Thyroid gland (tissue), 4 donors: ENCODE results near the gene CLSTN2. TPM values are rescaled to one million over a fixed set of nuclear protein-coding genes. Genes with fewer than 3 reads are reported as not detected.

Experiments
- DNase-seq, 2 donors: peaks; one replicate each; pipeline ENCODE4 v3.0.0-alpha.2; 2019
- H3K27ac ChIP-seq, 3 donors: fragments of 200-600 bp; sonication (generic); 1 replicate in 2 of 3; 2 replicates in 1 of 3; pipeline ENCODE4 v1.5.1; 2016 to 2019; ENCODE audit warnings: mild to moderate bottlenecking in 1 of 3, moderate library complexity in 1 of 3
- H3K27me3 ChIP-seq: fragments of 200-600 bp; sonication (generic); one replicate; pipeline ENCODE4 v1.5.1; 2019
- H3K36me3 ChIP-seq, 2 donors: fragments of 200-600 bp; sonication (generic); one replicate each; pipeline ENCODE4 v1.5.1; 2016 to 2019
- H3K4me1 ChIP-seq, 2 donors: fragments of 200-600 bp; sonication (generic); one replicate each; pipeline ENCODE4 v1.5.1; 2017 to 2019
- H3K4me3 ChIP-seq, 3 donors: fragments of 200-600 bp; sonication (generic); replicated peaks in 1 of 3; 1 replicate in 2 of 3; 2 replicates in 1 of 3; pipeline ENCODE4 v1.5.1; 2016; ENCODE audit warnings: mild to moderate bottlenecking in 1 of 3
- H3K9me3 ChIP-seq: fragments of 200-600 bp; sonication (generic); one replicate; pipeline ENCODE4 v1.5.1; 2017
- CTCF ChIP-seq, 6 experiments: fragments of 200-600 bp in 3 of 6; fragments of 450-650 bp in 3 of 6; sonication (generic) in 3 of 6; IDR thresholded peaks; one replicate each; pipeline ENCODE4 v1.5.1; 2016 to 2019; ENCODE audit warnings: antibody characterized with exemption in 6 of 6, mild to moderate bottlenecking in 2 of 6, inconsistent platforms in 1 of 6, moderate library complexity in 1 of 6
- POLR2A ChIP-seq, 2 donors: fragments of 450-650 bp; IDR thresholded peaks; one replicate each; pipeline ENCODE4 v1.6.1; 2017; ENCODE audit warnings: antibody characterized with exemption in 2 of 2, mild to moderate bottlenecking in 2 of 2, moderate library complexity in 1 of 2
- WGBS, 2 donors: methylation state at CpG; one replicate each; pipeline ENCODE4 v1.1.5; 2017; 5-methylcytosine and 5-hydroxymethylcytosine counted together
- intact Hi-C: fragments of 100-400 bp; cut with DNase I; formaldehyde crosslinking; loops from one replicate; pipeline ENCODE4 v1.15.1; 2023
- total RNA-seq, 4 donors: library from RNA; depleted of rRNA; stranded (reverse); fragments of >200 nt; gene quantifications; one replicate each; pipeline ENCODE4 v1.2.3, GENCODE V29; 2016

CLSTN2 gene
- total RNA-seq, 4 donors from 2014 or later = 9.7 to 32.9 (median 15.5) TPM

GRCh38 chr3:140601881-140602280 is 666.9 kb downstream of the CLSTN2 start:
- intact Hi-C loops = loop anchor here (5.0 kb wide), 1 partner anchor 210 kb away; no protein-coding TSS in a partner anchor
- Histone ChIP-seq H3K4me1 (peaks cover 11 to 16% of the 10 kb centered on the region in 2 donors), H3K4me3 (no peak overlapping the region), H3K9me3 (no peaks in the 10 kb centered on the region), H3K36me3 (no peaks in the 10 kb centered on the region), H3K27me3 (no peaks in the 10 kb centered on the region), H3K27ac (no peak overlapping the region)
- DNase-seq = no peak
- WGBS, 2 donors = 93 to 95% methylated on average over 3 of the region's 3 CpGs
- TF ChIP-seq CTCF (IDR thresholded peaks at IDR 0.05) = no peak

GRCh38 chr3:140602781-140603180 is 667.8 kb downstream of the CLSTN2 start:
- no peak for DNase-seq
- Histone ChIP-seq H3K36me3 (no peaks in the 10 kb centered on the region), H3K27me3 (no peaks in the 10 kb centered on the region), H3K4me1 (peaks cover 2 to 7% of the 10 kb centered on the region in 2 donors), H3K4me3 (no peak overlapping the region), H3K9me3 (no peaks in the 10 kb centered on the region), H3K27ac (no peak overlapping the region)
- WGBS, 2 donors = 73% methylated on average over 2 of the region's 2 CpGs
- TF ChIP-seq POLR2A (IDR thresholded peaks at IDR 0.05) = no peak
- no peak for TF ChIP-seq CTCF (IDR thresholded peaks at IDR 0.05)
- intact Hi-C loops = loop anchor here (5.0 kb wide), 1 partner anchor 210 kb away; no protein-coding TSS in a partner anchor

- intact Hi-C loops = loop anchor here (5.0 kb wide), 1 partner anchor 211 kb away; no protein-coding TSS in a partner anchor
- no peak for DNase-seq
- 80 to 82% methylated on average over 3 of the region's 3 CpGs for WGBS, 2 donors
Measured at GRCh38 chr3:140603766-140604165, 668.8 kb downstream of the CLSTN2 start.

GRCh38 chr3:140610544-140610943 is 675.6 kb downstream of the CLSTN2 start:
- no peak for TF ChIP-seq CTCF (IDR thresholded peaks at IDR 0.05)
- TF ChIP-seq POLR2A (IDR thresholded peaks at IDR 0.05) = no peak
- no peaks in the 10 kb centered on the region for H3K27me3 ChIP-seq
- DNase-seq = no peak
- H3K27ac ChIP-seq = no peak overlapping the region
- H3K9me3 ChIP-seq = no peaks in the 10 kb centered on the region
- WGBS, 2 donors = 52 to 68% methylated on average over 3 of the region's 3 CpGs
- no peaks in the 10 kb centered on the region for H3K4me1 ChIP-seq
- intact Hi-C loops = no loop called here
- no peaks in the 10 kb centered on the region for H3K36me3 ChIP-seq
- no peak overlapping the region for H3K4me3 ChIP-seq

More at GRCh38 chr3:140603766-140604165, 668.8 kb downstream of the CLSTN2 start:
- Histone ChIP-seq H3K27me3 (no peaks in the 10 kb centered on the region), H3K4me3 (no peak overlapping the region), H3K27ac (no peak overlapping the region), H3K9me3 (no peaks in the 10 kb centered on the region), H3K4me1 (no peaks in the 10 kb centered on the region), H3K36me3 (no peaks in the 10 kb centered on the region)
- TF ChIP-seq POLR2A (IDR thresholded peaks at IDR 0.05) = no peak
- TF ChIP-seq CTCF (IDR thresholded peaks at IDR 0.05) = no peak

GRCh38 chr3:140614001-140614400 is 679.0 kb downstream of the CLSTN2 start:
- no peak for DNase-seq
- WGBS, 2 donors = 92 to 93% methylated on average over 1 of the region's 1 CpG

More at GRCh38 chr3:140614001-140614400, 679.0 kb downstream of the CLSTN2 start:
- H3K27me3 ChIP-seq = no peaks in the 10 kb centered on the region
- H3K9me3 ChIP-seq = no peaks in the 10 kb centered on the region
- intact Hi-C loops = no loop called here
- H3K27ac ChIP-seq = no peak overlapping the region
- no peaks in the 10 kb centered on the region for H3K4me1 ChIP-seq
- no peak overlapping the region for H3K4me3 ChIP-seq
- H3K36me3 ChIP-seq = no peaks in the 10 kb centered on the region
- TF ChIP-seq CTCF (IDR thresholded peaks at IDR 0.05) (no peak), POLR2A (IDR thresholded peaks at IDR 0.05) (no peak)
